ENCODE data around the gene NRARP. TPM values are rescaled to one million over a fixed set of nuclear protein-coding genes. Genes with fewer than 3 reads are reported as not detected.

Gene NRARP
- total and polyA plus RNA-seq, 2 of the 13 experiments (the other 11 are each of a cell fraction or from before 2014, with no cell fraction given) = 0.22 to 0.46 TPM

DNA sequence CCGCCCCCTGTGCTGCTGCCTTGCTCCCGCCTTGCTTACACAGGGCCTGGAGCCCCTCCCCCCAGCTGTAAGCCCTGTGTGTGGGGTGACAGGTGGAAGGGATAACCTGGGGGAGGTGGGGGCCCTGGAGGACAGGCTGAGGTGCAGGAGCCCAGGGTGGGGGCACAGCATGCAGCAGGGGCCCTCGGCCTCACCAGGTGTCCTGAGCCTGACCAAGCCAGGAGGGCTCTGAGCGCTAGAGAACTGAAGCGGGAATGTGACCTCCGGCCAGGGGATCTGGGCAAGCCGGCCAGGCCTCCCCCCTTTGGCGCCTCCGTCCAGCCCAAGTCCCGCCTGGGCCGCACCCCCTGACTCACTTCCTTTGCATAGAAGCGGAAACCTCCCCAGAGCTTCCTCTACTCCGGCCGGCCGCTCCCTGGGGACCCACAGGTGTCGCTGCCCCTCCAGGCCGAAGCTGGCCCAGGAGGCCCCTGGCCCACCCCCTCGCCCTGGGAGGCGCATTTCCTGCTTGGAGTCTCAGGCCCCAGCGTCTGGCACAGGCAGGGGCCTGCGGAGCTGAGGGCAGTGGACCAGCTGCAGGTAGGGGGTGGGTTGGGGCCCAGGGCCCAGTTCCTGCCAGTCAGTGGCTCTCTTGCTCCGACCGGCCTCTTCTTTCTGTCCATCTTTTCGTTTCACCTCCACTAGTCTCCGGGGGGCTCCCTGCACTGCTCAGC, 24.6 kb downstream of the NRARP start, which contains the start of gene TOR4A (continued):
- TF ChIP-seq, protein P1, sequence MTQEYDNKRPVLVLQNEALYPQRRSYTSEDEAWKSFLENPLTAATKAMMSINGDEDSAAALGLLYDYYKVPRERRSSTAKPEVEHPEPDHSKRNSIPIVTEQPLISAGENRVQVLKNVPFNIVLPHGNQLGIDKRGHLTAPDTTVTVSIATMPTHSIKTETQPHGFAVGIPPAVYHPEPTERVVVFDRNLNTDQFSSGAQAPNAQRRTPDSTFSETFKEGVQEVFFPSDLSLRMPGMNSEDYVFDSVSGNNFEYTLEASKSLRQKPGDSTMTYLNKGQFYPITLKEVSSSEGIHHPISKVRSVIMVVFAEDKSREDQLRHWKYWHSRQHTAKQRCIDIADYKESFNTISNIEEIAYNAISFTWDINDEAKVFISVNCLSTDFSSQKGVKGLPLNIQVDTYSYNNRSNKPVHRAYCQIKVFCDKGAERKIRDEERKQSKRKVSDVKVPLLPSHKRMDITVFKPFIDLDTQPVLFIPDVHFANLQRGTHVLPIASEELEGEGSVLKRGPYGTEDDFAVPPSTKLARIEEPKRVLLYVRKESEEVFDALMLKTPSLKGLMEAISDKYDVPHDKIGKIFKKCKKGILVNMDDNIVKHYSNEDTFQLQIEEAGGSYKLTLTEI (CRISPR knock-in tag; conservative IDR thresholded peaks at IDR 0.05) = no peak
- TF ChIP-seq, protein P2, sequence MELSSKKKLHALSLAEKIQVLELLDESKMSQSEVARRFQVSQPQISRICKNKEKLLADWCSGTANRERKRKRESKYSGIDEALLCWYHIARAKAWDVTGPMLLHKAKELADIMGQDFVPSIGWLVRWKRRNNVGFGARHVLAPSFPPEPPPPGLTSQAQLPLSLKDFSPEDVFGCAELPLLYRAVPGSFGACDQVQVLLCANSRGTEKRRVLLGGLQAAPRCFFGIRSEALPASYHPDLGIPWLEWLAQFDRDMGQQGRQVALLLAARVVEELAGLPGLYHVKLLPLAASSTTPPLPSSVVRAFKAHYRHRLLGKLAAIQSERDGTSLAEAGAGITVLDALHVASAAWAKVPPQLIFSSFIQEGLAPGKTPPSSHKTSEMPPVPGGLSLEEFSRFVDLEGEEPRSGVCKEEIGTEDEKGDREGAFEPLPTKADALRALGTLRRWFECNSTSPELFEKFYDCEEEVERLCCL (CRISPR knock-in tag; IDR thresholded peaks at IDR 0.05; ENCODE audit: borderline replicate concordance) = 0 out of 2 replicates have a peak, but pooled peaks have one; percentile 28
- no peak for TF ChIP-seq SIX4 (CRISPR knock-in tag; IDR thresholded peaks at IDR 0.05)
- TF ChIP-seq ZMYM3 (CRISPR knock-in tag; IDR thresholded peaks at IDR 0.05) = peak; percentile 21; the same call in 1 of the 2 replicates
- TF ChIP-seq, protein P3, sequence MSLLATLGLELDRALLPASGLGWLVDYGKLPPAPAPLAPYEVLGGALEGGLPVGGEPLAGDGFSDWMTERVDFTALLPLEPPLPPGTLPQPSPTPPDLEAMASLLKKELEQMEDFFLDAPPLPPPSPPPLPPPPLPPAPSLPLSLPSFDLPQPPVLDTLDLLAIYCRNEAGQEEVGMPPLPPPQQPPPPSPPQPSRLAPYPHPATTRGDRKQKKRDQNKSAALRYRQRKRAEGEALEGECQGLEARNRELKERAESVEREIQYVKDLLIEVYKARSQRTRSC (CRISPR knock-in tag; IDR thresholded peaks at IDR 0.05; ENCODE audit: low read depth) = no peak
- TF ChIP-seq ZNF746 (CRISPR knock-in tag; IDR thresholded peaks at IDR 0.05) = peak; percentile 29; the same call in 1 of the 2 replicates
- TF ChIP-seq ELF1 (CRISPR knock-in tag; IDR thresholded peaks at IDR 0.05) = peak; percentile 91
- TF ChIP-seq NRL (CRISPR knock-in tag; IDR thresholded peaks at IDR 0.05; ENCODE audit: borderline replicate concordance) = 0 out of 2 replicates have a peak, but pooled peaks have one; percentile 32
- TF ChIP-seq, protein P4, sequence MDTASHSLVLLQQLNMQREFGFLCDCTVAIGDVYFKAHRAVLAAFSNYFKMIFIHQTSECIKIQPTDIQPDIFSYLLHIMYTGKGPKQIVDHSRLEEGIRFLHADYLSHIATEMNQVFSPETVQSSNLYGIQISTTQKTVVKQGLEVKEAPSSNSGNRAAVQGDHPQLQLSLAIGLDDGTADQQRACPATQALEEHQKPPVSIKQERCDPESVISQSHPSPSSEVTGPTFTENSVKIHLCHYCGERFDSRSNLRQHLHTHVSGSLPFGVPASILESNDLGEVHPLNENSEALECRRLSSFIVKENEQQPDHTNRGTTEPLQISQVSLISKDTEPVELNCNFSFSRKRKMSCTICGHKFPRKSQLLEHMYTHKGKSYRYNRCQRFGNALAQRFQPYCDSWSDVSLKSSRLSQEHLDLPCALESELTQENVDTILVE (CRISPR knock-in tag; IDR thresholded peaks at IDR 0.05) = peak; percentile 69
- TF ChIP-seq ZSCAN31 (CRISPR knock-in tag; IDR thresholded peaks at IDR 0.05; ENCODE audit: low read depth) = peak; percentile 95
- peak; percentile 65; the same call in 1 of the 2 replicates for TF ChIP-seq GATAD2A (CRISPR knock-in tag; IDR thresholded peaks at IDR 0.05)
- peak; percentile 70; the same call in 1 of the 2 replicates for TF ChIP-seq DMAP1 (CRISPR knock-in tag; IDR thresholded peaks at IDR 0.05)
- TF ChIP-seq IRX3 (CRISPR knock-in tag; IDR thresholded peaks at IDR 0.05; ENCODE audit: borderline replicate concordance, low read depth) = no peak
- TF ChIP-seq ZNF878 (CRISPR knock-in tag; IDR thresholded peaks at IDR 0.05) = 0 out of 2 replicates have a peak, but pooled peaks have one; percentile 55
- TF ChIP-seq, protein P5, sequence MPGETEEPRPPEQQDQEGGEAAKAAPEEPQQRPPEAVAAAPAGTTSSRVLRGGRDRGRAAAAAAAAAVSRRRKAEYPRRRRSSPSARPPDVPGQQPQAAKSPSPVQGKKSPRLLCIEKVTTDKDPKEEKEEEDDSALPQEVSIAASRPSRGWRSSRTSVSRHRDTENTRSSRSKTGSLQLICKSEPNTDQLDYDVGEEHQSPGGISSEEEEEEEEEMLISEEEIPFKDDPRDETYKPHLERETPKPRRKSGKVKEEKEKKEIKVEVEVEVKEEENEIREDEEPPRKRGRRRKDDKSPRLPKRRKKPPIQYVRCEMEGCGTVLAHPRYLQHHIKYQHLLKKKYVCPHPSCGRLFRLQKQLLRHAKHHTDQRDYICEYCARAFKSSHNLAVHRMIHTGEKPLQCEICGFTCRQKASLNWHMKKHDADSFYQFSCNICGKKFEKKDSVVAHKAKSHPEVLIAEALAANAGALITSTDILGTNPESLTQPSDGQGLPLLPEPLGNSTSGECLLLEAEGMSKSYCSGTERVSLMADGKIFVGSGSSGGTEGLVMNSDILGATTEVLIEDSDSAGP (CRISPR knock-in tag; IDR thresholded peaks at IDR 0.05; ENCODE audit: borderline replicate concordance) = peak; percentile 79; the same call in 1 of the 2 replicates
- TF ChIP-seq PHF5A (CRISPR knock-in tag; IDR thresholded peaks at IDR 0.05; ENCODE audit: low read depth, unreplicated experiment) = no peak
- TF ChIP-seq HNF4A (CRISPR knock-in tag; IDR thresholded peaks at IDR 0.05) = 0 out of 2 replicates have a peak, but pooled peaks have one; percentile 31
- TF ChIP-seq, protein P6, sequence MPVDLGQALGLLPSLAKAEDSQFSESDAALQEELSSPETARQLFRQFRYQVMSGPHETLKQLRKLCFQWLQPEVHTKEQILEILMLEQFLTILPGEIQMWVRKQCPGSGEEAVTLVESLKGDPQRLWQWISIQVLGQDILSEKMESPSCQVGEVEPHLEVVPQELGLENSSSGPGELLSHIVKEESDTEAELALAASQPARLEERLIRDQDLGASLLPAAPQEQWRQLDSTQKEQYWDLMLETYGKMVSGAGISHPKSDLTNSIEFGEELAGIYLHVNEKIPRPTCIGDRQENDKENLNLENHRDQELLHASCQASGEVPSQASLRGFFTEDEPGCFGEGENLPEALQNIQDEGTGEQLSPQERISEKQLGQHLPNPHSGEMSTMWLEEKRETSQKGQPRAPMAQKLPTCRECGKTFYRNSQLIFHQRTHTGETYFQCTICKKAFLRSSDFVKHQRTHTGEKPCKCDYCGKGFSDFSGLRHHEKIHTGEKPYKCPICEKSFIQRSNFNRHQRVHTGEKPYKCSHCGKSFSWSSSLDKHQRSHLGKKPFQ (CRISPR knock-in tag; IDR thresholded peaks at IDR 0.05; ENCODE audit: insufficient replicate concordance) = peak; percentile 61
